ENCODE data around the gene MEIOB. TPM values are rescaled to one million over a fixed set of nuclear protein-coding genes. Genes with fewer than 3 reads are reported as not detected.

The MEIOB gene
- total RNA-seq, 1 donor from 2014 or later = not detected

- Mint-ChIP-seq H3K4me3 (no peak overlapping the region), H3K27ac (no peak overlapping the region), H3K9me3 (no peaks in the 10 kb centered on the region), H3K36me3 (no peaks in the 10 kb centered on the region), H3K27me3 (ENCODE audit: low read depth) (peaks cover 62% of the 10 kb centered on the region), H3K4me1 (peaks cover 4% of the 10 kb centered on the region)
- DNase-seq (ENCODE audit: low spot score in 2 of 2, unreplicated experiment in 2 of 2) = no peak
- TF ChIP-seq CTCF (IDR thresholded peaks at IDR 0.05; ENCODE audit: unreplicated experiment) = peak; percentile 93
Measured at GRCh38 chr16:1863681-1864460, 8.1 kb downstream of the MEIOB start.

GRCh38 chr16:1862394-1862793, 9.6 kb downstream of the MEIOB start:
- Mint-ChIP-seq H3K4me3 (no peak overlapping the region), H3K9me3 (no peaks in the 10 kb centered on the region), H3K36me3 (no peaks in the 10 kb centered on the region), H3K27ac (no peak overlapping the region), H3K27me3 (ENCODE audit: low read depth) (peaks cover 73% of the 10 kb centered on the region), H3K4me1 (peaks cover 13% of the 10 kb centered on the region)
- no peak for TF ChIP-seq CTCF (IDR thresholded peaks at IDR 0.05; ENCODE audit: unreplicated experiment)
- no peak for DNase-seq (ENCODE audit: low spot score in 2 of 2, unreplicated experiment in 2 of 2)

GRCh38 chr16:1861730-1862129, 10.2 kb downstream of the MEIOB start:
- H3K36me3 Mint-ChIP-seq = no peaks in the 10 kb centered on the region
- DNase-seq (ENCODE audit: low spot score in 2 of 2, unreplicated experiment in 2 of 2) = no peak
- no peak overlapping the region for H3K4me3 Mint-ChIP-seq
- peaks cover 77% of the 10 kb centered on the region for H3K27me3 Mint-ChIP-seq (ENCODE audit: low read depth)
- peaks cover 13% of the 10 kb centered on the region for H3K4me1 Mint-ChIP-seq
- H3K27ac Mint-ChIP-seq = no peak overlapping the region
- H3K9me3 Mint-ChIP-seq = no peaks in the 10 kb centered on the region
- no peak for TF ChIP-seq CTCF (IDR thresholded peaks at IDR 0.05; ENCODE audit: unreplicated experiment)

- peaks cover 68% of the 10 kb centered on the region for H3K27me3 Mint-ChIP-seq (ENCODE audit: low read depth)
- peaks cover 17% of the 10 kb centered on the region for H3K4me1 Mint-ChIP-seq
- TF ChIP-seq CTCF (IDR thresholded peaks at IDR 0.05; ENCODE audit: unreplicated experiment) = no peak
- H3K4me3 Mint-ChIP-seq = no peak overlapping the region
- DNase-seq (ENCODE audit: low spot score in 2 of 2, unreplicated experiment in 2 of 2) = no peak
- H3K36me3 Mint-ChIP-seq = no peaks in the 10 kb centered on the region
- H3K9me3 Mint-ChIP-seq = no peaks in the 10 kb centered on the region
- H3K27ac Mint-ChIP-seq = no peak overlapping the region
Measured at GRCh38 chr16:1859650-1860049, 12.3 kb downstream of the MEIOB start.

- Mint-ChIP-seq H3K9me3 (no peaks in the 10 kb centered on the region), H3K27me3 (ENCODE audit: low read depth) (peaks cover 74% of the 10 kb centered on the region), H3K4me3 (no peak overlapping the region), H3K27ac (peak overlapping the region; percentile 84), H3K4me1 (peaks cover 17% of the 10 kb centered on the region), H3K36me3 (no peaks in the 10 kb centered on the region)
- no peak for TF ChIP-seq CTCF (IDR thresholded peaks at IDR 0.05; ENCODE audit: unreplicated experiment)
- DNase-seq (ENCODE audit: low spot score in 2 of 2, unreplicated experiment in 2 of 2) = no peak
Measured at GRCh38 chr16:1858189-1858865, 13.6 kb downstream of the MEIOB start.

Data from mesothelial cell of epicardium (in vitro differentiated cells).